ENCODE results near the gene BRD4.
"Not testable (repeated sequence)": the region's sequence is repeated elsewhere in the genome, so short reads cannot be mapped to it uniquely, and the experiment has no call there.

BRD4 gene

GRCh38 chr19:15371119-15371518, 38.8 kb upstream of the BRD4 start:
- in situ Hi-C loops (cut with MboI; ENCODE audit: low sequenced_read_pairs, unreplicated experiment), result no loop called here
- TF ChIP-seq, protein P1, sequence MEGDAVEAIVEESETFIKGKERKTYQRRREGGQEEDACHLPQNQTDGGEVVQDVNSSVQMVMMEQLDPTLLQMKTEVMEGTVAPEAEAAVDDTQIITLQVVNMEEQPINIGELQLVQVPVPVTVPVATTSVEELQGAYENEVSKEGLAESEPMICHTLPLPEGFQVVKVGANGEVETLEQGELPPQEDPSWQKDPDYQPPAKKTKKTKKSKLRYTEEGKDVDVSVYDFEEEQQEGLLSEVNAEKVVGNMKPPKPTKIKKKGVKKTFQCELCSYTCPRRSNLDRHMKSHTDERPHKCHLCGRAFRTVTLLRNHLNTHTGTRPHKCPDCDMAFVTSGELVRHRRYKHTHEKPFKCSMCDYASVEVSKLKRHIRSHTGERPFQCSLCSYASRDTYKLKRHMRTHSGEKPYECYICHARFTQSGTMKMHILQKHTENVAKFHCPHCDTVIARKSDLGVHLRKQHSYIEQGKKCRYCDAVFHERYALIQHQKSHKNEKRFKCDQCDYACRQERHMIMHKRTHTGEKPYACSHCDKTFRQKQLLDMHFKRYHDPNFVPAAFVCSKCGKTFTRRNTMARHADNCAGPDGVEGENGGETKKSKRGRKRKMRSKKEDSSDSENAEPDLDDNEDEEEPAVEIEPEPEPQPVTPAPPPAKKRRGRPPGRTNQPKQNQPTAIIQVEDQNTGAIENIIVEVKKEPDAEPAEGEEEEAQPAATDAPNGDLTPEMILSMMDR (IDR thresholded peaks at IDR 0.05; ENCODE audit: borderline replicate concordance, control extremely low read depth, extremely low read depth, insufficient read depth, missing control alignments), result no peak
- no peak for DNase-seq (ENCODE audit: low spot score)

- in situ Hi-C loops (cut with MboI; ENCODE audit: low sequenced_read_pairs, unreplicated experiment), result no loop called here
- no peak for DNase-seq (ENCODE audit: low spot score)
- TF ChIP-seq, protein P1 (IDR thresholded peaks at IDR 0.05; ENCODE audit: borderline replicate concordance, control extremely low read depth, extremely low read depth, insufficient read depth, missing control alignments), result no peak
Measured at GRCh38 chr19:15369594-15369891, 37.2 kb upstream of the BRD4 start.

GRCh38 chr19:15368798-15369593, 36.7 kb upstream of the BRD4 start:
- in situ Hi-C loops (cut with MboI; ENCODE audit: low sequenced_read_pairs, unreplicated experiment), result no loop called here
- no peak for DNase-seq (ENCODE audit: low spot score)
- TF ChIP-seq, protein P1 (IDR thresholded peaks at IDR 0.05; ENCODE audit: borderline replicate concordance, control extremely low read depth, extremely low read depth, insufficient read depth, missing control alignments), result no peak

DNA sequence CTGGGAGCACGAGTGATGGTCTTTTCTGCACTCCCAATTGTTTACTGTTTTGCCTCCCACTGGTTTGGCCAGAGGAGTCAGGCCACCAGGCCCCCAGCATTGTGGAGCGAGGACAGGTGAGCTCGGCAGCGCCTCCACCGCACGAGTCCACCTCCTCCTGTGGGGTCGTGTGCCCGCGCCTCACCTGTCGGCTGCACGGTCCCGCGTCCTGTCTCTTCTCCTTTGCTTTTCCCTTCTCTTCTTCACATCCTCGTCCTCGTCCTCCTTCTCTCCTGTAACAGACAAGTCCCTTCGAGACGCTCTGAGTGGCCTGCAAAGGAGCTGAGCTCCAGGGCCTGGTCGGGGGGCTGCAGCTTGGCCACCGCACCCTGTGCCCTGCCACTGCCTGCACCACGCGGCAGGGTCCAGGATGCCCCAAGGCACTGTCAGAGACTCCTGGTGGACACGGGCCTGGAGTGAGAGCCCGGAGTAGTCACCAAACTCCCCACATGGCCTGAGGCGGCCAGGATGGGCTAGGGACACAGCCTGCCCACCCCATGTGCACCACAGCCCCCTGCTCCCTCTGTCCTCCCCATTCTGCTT, 35.8 kb upstream of the BRD4 start:
- no peak for DNase-seq (ENCODE audit: low spot score)
- in situ Hi-C loops (cut with MboI; ENCODE audit: low sequenced_read_pairs, unreplicated experiment), result no loop called here
- TF ChIP-seq, protein P1 (IDR thresholded peaks at IDR 0.05; ENCODE audit: borderline replicate concordance, control extremely low read depth, extremely low read depth, insufficient read depth, missing control alignments), result no peak

- TF ChIP-seq, protein P1 (IDR thresholded peaks at IDR 0.05; ENCODE audit: borderline replicate concordance, control extremely low read depth, extremely low read depth, insufficient read depth, missing control alignments), result no peak
- in situ Hi-C loops (cut with MboI; ENCODE audit: low sequenced_read_pairs, unreplicated experiment), result no loop called here
- no peak for DNase-seq (ENCODE audit: low spot score)
Measured at GRCh38 chr19:15367439-15367838, 35.1 kb upstream of the BRD4 start.

DNA sequence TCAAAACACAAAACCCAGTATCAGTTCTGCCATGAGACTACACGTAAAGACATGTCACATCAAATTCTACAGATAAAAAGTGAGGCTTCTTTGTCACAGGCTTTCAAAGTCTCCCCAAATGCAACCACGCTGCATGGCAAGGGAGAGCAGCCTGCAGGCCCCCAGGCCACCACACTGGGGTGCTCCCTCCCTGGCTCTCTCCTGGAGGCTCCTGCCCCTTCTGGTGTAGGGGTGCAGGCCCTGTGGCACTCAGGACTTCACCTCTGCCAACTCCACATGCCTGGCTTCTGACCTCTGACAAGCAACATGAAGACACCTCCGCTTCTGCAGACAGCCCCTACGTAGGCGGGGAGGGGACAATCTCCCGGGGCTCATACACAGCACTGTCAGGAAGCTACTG, 32.9 kb upstream of the BRD4 start:
- TF ChIP-seq, protein P1 (IDR thresholded peaks at IDR 0.05; ENCODE audit: borderline replicate concordance, control extremely low read depth, extremely low read depth, insufficient read depth, missing control alignments), result no peak
- in situ Hi-C loops (cut with MboI; ENCODE audit: low sequenced_read_pairs, unreplicated experiment), result no loop called here
- DNase-seq (ENCODE audit: low spot score), result no peak

- in situ Hi-C loops (cut with MboI; ENCODE audit: low sequenced_read_pairs, unreplicated experiment); DNase-seq (ENCODE audit: low spot score): not testable (repeated sequence)
Measured at GRCh38 chr19:15363791-15364190, 31.5 kb upstream of the BRD4 start.

DNA sequence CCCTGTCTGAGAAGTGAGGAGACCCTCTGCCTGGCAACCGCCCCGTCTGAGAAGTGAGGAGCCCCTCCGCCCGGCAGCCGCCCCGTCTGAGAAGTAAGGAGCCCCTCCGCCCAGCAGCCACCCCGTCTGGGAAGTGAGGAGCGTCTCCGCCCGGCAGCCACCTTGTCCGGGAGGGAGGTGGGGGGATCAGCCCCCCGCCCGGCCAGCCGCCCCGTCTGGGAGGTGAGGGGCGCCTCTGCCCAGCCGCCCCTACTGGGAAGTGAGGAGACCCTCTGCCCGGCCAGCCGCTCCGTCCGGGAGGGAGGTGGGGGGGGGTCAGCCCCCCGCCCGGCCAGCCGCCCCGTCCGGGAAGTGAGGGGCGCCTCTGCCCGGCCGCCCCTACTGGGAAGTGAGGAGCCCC, 30.7 kb upstream of the BRD4 start:
- in situ Hi-C loops (cut with MboI; ENCODE audit: low sequenced_read_pairs, unreplicated experiment), result not testable (repeated sequence)

DNA sequence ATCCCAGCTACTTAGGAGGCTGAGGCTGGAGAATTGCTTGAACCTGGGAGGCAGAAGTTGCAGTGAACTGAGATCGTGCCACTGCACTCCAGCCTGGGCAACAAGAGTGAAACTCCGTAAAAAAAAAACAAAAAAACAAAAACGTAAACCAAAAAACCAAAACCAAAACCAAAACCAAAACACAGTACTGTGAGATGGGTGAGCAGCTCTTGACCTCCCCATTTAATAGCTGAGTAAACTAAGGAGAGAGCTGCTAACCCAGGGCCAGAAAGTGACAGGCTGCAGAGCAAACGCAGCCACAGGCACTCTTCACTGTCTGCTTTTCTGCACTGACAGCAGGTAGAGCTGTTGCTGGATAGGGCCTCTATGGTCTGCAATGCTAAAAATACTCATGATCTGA, 27.7 kb upstream of the BRD4 start:
- in situ Hi-C loops (cut with MboI; ENCODE audit: low sequenced_read_pairs, unreplicated experiment), result not testable (repeated sequence)
- DNase-seq (ENCODE audit: low spot score), result peak; percentile 55

More for the DNA sequence above, 30.7 kb upstream of the BRD4 start:
- DNase-seq (ENCODE audit: low spot score), result not testable (repeated sequence)

Measured in GM13976 (cell line).